MM.1S (cell line): Measurements from ENCODE around the gene ADAP1.

Experiments
- DNase-seq: peaks from one replicate; pipeline ENCODE4 v3.0.0-alpha.2; 2015
- H2AFZ ChIP-seq: fragments of 300-600 bp; sonication (generic); 2 replicates; pipeline ENCODE4 v1.6.0; 2016; ENCODE audit warnings: antibody characterized with exemption, low read length
- H3F3A ChIP-seq: fragments of 300-600 bp; sonication (generic); 2 replicates; pipeline ENCODE4 v1.6.1; 2016; ENCODE audit warnings: mild to moderate bottlenecking, antibody characterized with exemption, low read length, moderate library complexity, mixed read lengths; ENCODE audit not compliant: insufficient read depth
- H3K27ac ChIP-seq: fragments of 300-600 bp; sonication (generic); 2 replicates; pipeline ENCODE4 v1.5.1; 2016; ENCODE audit warnings: mild to moderate bottlenecking, low read length
- H3K27me3 ChIP-seq: fragments of 300-600 bp; sonication (generic); replicated peaks from 2 replicates; pipeline ENCODE4 v1.6.0; 2016; ENCODE audit warnings: low read length; ENCODE audit not compliant: insufficient read depth
- H3K36me3 ChIP-seq: fragments of 300-600 bp; sonication (generic); replicated peaks from 2 replicates; pipeline ENCODE4 v1.6.1; 2016; ENCODE audit warnings: mild to moderate bottlenecking, low read length, mixed read lengths; ENCODE audit not compliant: insufficient read depth
- H3K4me1 ChIP-seq: fragments of 300-600 bp; sonication (generic); 2 replicates; pipeline ENCODE4 v1.6.1; 2016; ENCODE audit warnings: low read length, mixed read lengths
- H3K4me2 ChIP-seq: fragments of 300-600 bp; sonication (generic); 2 replicates; pipeline ENCODE4 v1.6.0; 2016; ENCODE audit warnings: low read depth, low read length
- H3K4me3 ChIP-seq: fragments of 300-600 bp; sonication (generic); 2 replicates; pipeline ENCODE4 v1.5.1; 2016; ENCODE audit warnings: low read length, mixed read lengths
- H3K79me2 ChIP-seq: fragments of 300-600 bp; sonication (generic); 2 replicates; pipeline ENCODE4 v1.6.1; 2016; ENCODE audit warnings: mixed run types, low read length, mixed read lengths
- H3K9ac ChIP-seq: fragments of 300-600 bp; sonication (generic); 2 replicates; pipeline ENCODE4 v1.6.1; 2016; ENCODE audit warnings: low read length, mixed read lengths
- H3K9me2 ChIP-seq: fragments of 300-600 bp; sonication (generic); replicated peaks from 2 replicates; pipeline ENCODE4 v1.6.1; 2016; ENCODE audit warnings: mild to moderate bottlenecking, low read length, mixed read lengths; ENCODE audit not compliant: insufficient read depth
- H3K9me3 ChIP-seq: fragments of 300-600 bp; sonication (generic); replicated peaks from 2 replicates; pipeline ENCODE4 v1.6.1; 2016; ENCODE audit warnings: mild to moderate bottlenecking, low read length, mixed read lengths; ENCODE audit not compliant: insufficient read depth
- H4K20me1 ChIP-seq: fragments of 300-600 bp; sonication (generic); 2 replicates; pipeline ENCODE4 v1.6.1; 2016; ENCODE audit warnings: mild to moderate bottlenecking, low read length, moderate library complexity, mixed read lengths; ENCODE audit not compliant: insufficient read depth
- CTCF ChIP-seq: fragments of 300-600 bp; sonication (generic); IDR thresholded peaks from 2 replicates; pipeline ENCODE4 v1.5.1; 2016; ENCODE audit warnings: antibody characterized with exemption, low read length, mixed read lengths
- EZH2 ChIP-seq: fragments of 300-600 bp; sonication (generic); optimal IDR thresholded peaks from 2 replicates; pipeline ENCODE3; 2017; ENCODE audit warnings: low read depth, mild to moderate bottlenecking, antibody characterized with exemption, low read length, mixed read lengths
- EZH2phosphoT487 ChIP-seq: fragments of 300-600 bp; sonication (generic); IDR thresholded peaks from 2 replicates; pipeline ENCODE4 v1.6.1; 2018; ENCODE audit warnings: antibody characterized with exemption, low read length

The ADAP1 gene

DNA sequence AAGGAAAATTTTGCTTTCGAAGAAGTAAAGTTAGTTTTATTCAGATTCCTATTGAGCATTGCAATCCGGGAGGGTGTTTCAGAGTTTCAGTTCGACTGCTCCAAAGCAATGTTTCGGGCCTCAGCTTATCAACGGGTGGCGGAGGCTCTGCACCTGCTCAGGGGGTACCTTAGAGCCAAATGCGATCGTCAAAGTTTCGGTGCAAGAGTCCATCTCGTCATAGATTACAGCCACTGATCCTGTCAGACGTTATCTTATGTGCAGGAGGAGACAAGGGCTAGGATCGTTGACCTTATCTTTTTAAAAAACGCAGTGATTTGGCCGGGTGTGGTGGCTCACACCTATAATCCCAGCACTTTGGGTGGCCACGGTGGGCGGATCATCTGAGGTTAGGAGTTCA lies 24.7 kb upstream of the ADAP1 start:
- no peak overlapping the region for H3K4me3 ChIP-seq
- no peak overlapping the region for H2AFZ ChIP-seq
- DNase-seq = no peak
- H3K27me3 ChIP-seq = peaks cover 60% of the 10 kb centered on the region
- no peaks in the 10 kb centered on the region for H3K4me1 ChIP-seq
- no peaks in the 10 kb centered on the region for H3K9me3 ChIP-seq
- H3K9ac ChIP-seq = no peak overlapping the region
- no peak overlapping the region for H3K4me2 ChIP-seq
- TF ChIP-seq EZH2phosphoT487 = no peak
- TF ChIP-seq CTCF = no peak
- TF ChIP-seq EZH2 = no peak
- H3K27ac ChIP-seq = no peak overlapping the region
- no peaks in the 10 kb centered on the region for H3K36me3 ChIP-seq
- peaks cover 2% of the 10 kb centered on the region; the same call in 1 of the 2 replicates for H4K20me1 ChIP-seq
- no peaks in the 10 kb centered on the region for H3K9me2 ChIP-seq
- H3F3A ChIP-seq = peaks cover 5% of the 10 kb centered on the region; the same call in 1 of the 2 replicates
- peaks cover 12% of the 10 kb centered on the region for H3K79me2 ChIP-seq

DNA sequence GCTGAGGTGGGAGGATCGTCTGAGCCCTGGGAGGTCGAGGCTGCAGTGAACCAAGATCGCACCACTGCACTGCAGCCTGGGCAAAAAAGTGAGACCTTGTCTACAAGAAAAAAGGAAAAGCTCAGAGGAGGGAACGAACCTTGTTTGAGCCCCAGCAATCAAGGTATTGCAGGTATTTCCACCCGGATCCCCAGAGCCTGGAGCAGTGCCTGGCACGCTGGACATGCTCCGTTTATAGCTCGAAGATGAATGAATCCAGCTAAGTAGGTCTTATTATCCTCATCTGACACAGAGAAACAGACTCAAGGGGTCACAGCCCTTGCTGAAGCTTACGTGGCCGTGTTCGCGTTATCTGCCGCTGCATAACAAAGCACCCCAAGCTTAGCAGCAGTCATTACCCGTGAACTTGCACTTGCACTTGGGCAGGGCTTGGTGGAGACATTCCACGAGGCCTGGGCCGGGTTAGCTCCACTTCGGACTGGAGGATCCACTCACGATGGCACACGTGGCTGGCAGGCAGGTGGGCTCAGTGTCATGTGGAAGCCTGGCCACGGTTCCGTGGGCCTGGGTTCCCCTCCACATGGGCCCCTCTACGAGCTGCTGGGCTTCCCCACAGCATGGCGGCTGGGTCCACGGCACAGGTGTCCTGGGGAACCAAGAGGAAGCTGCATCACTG lies 24.1 kb upstream of the ADAP1 start:
- Histone ChIP-seq H3K9me2 (no peaks in the 10 kb centered on the region), H4K20me1 (peaks cover 3% of the 10 kb centered on the region; the same call in 1 of the 2 replicates), H2AFZ (no peak overlapping the region), H3K36me3 (no peaks in the 10 kb centered on the region), H3K4me2 (no peak overlapping the region), H3K9ac (no peak overlapping the region), H3K9me3 (no peaks in the 10 kb centered on the region), H3K4me1 (no peaks in the 10 kb centered on the region), H3F3A (peaks cover 5% of the 10 kb centered on the region; the same call in 1 of the 2 replicates), H3K79me2 (peaks cover 18% of the 10 kb centered on the region), H3K27ac (no peak overlapping the region), H3K4me3 (no peak overlapping the region), H3K27me3 (peaks cover 54% of the 10 kb centered on the region)
- DNase-seq = no peak
- TF ChIP-seq EZH2 (no peak), EZH2phosphoT487 (no peak), CTCF (no peak)

DNA sequence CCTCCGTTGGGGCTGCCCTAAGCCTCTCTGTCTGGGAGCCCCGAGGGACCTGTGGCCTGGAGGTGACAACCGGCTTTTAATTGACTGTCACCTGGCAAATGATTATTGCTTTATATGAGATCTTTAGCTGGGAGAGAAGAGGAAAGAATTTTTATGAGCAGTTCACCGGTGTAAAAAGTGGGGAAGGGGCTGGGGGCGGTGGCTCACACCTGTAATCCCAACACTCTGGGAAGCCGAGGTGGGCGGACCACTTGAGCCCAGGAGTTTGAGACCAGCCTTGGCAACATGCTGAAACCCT lies 23.5 kb upstream of the ADAP1 start:
- peaks cover 24% of the 10 kb centered on the region for H3K79me2 ChIP-seq
- H3K9ac ChIP-seq = no peak overlapping the region
- H3K27ac ChIP-seq = no peak overlapping the region
- DNase-seq = no peak
- H3K4me2 ChIP-seq = no peak overlapping the region
- no peak overlapping the region for H2AFZ ChIP-seq
- TF ChIP-seq EZH2phosphoT487 (no peak), EZH2 (no peak), CTCF (no peak)
- no peaks in the 10 kb centered on the region for H3K4me1 ChIP-seq
- peaks cover 5% of the 10 kb centered on the region; the same call in 1 of the 2 replicates for H3F3A ChIP-seq
- H4K20me1 ChIP-seq = peaks cover 6% of the 10 kb centered on the region; the same call in 1 of the 2 replicates
- no peaks in the 10 kb centered on the region for H3K9me2 ChIP-seq
- H3K9me3 ChIP-seq = no peaks in the 10 kb centered on the region
- H3K27me3 ChIP-seq = peaks cover 48% of the 10 kb centered on the region
- H3K4me3 ChIP-seq = no peak overlapping the region
- H3K36me3 ChIP-seq = 0 out of 2 replicates have a peak, but pooled peaks cover 2% of the 10 kb centered on the region
